ENCODE measurements around the gene IRAK2. TPM values are rescaled to one million over a fixed set of nuclear protein-coding genes. Genes with fewer than 3 reads are reported as not detected.
"Not testable (repeated sequence)": the region's sequence is repeated elsewhere in the genome, so short reads cannot be mapped to it uniquely, and the experiment has no call there.

The IRAK2 gene
- total RNA-seq, 2 donors from 2014 or later: 1.0 to 2.6 TPM

DNA sequence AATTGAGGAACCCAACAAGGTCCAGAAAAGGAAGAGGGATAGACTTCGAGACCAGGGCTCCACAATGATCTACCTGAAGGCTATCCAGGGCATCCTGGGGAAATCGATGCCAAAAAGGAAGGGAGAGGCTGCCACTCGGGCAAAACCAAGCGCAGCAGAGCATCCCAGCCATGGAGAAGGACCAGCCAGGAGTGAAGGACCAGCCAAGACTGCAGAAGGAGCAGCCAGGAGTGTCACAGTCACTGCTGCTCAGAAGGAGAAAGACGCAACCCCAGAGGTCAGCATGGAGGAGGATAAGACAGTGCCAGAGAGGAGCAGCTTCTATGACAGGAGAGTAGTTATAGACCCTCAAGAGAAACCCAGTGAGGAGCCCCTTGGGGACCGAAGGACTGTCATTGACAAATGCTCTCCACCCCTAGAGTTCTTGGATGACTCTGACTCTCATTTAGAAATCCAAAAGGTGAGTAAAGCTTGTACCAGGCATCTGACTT, 95.5 kb downstream of the IRAK2 start:
- no peak for DNase-seq
- no peaks in the 10 kb centered on the region for H3K9me3 ChIP-seq
- H3K27ac ChIP-seq: no peak overlapping the region
- intact Hi-C loops (cut with DNase I): no loop called here
- H3K36me3 ChIP-seq: no peaks in the 10 kb centered on the region
- H3K27me3 ChIP-seq: no peaks in the 10 kb centered on the region
- H3K4me3 ChIP-seq: no peak overlapping the region
- no peaks in the 10 kb centered on the region for H3K4me1 ChIP-seq
- H3K9ac ChIP-seq (ENCODE audit: low read depth in 2 of 2, low read length in 2 of 2): no peak overlapping the region
- TF ChIP-seq, protein P1, sequence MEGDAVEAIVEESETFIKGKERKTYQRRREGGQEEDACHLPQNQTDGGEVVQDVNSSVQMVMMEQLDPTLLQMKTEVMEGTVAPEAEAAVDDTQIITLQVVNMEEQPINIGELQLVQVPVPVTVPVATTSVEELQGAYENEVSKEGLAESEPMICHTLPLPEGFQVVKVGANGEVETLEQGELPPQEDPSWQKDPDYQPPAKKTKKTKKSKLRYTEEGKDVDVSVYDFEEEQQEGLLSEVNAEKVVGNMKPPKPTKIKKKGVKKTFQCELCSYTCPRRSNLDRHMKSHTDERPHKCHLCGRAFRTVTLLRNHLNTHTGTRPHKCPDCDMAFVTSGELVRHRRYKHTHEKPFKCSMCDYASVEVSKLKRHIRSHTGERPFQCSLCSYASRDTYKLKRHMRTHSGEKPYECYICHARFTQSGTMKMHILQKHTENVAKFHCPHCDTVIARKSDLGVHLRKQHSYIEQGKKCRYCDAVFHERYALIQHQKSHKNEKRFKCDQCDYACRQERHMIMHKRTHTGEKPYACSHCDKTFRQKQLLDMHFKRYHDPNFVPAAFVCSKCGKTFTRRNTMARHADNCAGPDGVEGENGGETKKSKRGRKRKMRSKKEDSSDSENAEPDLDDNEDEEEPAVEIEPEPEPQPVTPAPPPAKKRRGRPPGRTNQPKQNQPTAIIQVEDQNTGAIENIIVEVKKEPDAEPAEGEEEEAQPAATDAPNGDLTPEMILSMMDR (IDR thresholded peaks at IDR 0.05): no peak

DNA sequence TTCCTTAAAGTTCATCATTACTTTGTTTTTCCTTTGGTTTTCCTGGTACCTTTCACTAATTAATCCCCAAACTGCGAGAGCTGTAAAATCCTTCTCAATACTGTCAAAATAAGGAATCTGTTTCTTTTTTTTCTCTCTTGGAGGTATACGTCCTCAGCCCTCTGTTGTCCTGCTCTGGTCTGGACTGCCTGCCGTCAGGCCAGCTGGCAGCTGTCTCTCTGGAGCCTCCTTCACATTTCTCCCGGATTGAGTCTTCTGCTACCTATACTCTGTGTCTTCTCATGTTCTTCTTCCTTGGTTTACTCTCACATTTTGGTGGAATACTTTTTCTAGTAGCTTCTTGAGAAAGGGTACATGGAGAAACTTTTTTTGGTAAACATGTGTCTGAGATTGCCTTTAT, 97.3 kb downstream of the IRAK2 start:
- Histone ChIP-seq H3K27ac (no peak overlapping the region), H3K36me3 (no peaks in the 10 kb centered on the region), H3K27me3 (no peaks in the 10 kb centered on the region), H3K4me3 (no peak overlapping the region), H3K9ac (ENCODE audit: low read depth in 2 of 2, low read length in 2 of 2) (no peak overlapping the region), H3K9me3 (no peaks in the 10 kb centered on the region), H3K4me1 (no peaks in the 10 kb centered on the region)
- intact Hi-C loops (cut with DNase I): no loop called here
- no peak for DNase-seq
- TF ChIP-seq, protein P1 (IDR thresholded peaks at IDR 0.05): no peak

DNA sequence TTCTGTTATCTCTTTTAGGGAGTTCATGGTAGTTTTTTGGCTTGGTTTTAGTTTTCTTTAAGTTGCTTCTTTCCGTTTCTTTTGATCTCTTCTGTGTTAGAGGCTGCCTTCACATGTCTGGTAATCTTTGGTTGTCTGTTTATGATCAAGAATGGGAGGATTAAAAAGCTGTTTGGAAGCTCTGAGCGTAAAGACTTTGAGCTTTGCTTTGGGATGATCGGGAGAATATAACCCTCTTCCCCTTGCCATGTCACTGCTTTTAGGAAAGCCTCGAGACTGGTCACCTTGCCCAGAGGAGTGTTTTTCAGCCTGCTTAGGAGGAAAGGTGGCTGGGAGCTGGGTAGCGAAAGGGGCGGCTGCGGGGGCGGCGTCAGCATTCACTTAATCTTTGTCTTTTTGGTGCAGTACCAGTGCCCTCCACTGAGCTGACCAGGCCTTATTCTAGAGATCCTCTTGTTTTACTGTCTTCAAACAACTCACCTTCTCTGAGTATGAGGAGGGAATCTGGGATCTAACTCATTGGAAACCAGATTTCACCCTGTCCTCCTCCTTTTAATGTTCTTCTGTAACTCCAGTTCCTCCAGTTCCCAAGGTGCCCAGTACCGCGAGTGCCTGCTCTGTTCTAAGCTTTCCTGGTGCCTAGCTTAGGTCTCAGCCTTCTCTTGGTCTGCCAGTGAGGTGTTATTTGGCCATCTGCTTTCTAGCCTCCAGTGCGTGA, 99.1 kb downstream of the IRAK2 start:
- no peak for DNase-seq
- intact Hi-C loops (cut with DNase I): no loop called here
- peaks cover 2% of the 10 kb centered on the region for H3K36me3 ChIP-seq
- H3K27me3 ChIP-seq: no peaks in the 10 kb centered on the region
- no peaks in the 10 kb centered on the region for H3K9me3 ChIP-seq
- no peak overlapping the region for H3K9ac ChIP-seq (ENCODE audit: low read depth in 2 of 2, low read length in 2 of 2)
- TF ChIP-seq, protein P1 (IDR thresholded peaks at IDR 0.05): no peak
- H3K27ac ChIP-seq: no peak overlapping the region
- H3K4me3 ChIP-seq: no peak overlapping the region
- H3K4me1 ChIP-seq: no peaks in the 10 kb centered on the region

DNA sequence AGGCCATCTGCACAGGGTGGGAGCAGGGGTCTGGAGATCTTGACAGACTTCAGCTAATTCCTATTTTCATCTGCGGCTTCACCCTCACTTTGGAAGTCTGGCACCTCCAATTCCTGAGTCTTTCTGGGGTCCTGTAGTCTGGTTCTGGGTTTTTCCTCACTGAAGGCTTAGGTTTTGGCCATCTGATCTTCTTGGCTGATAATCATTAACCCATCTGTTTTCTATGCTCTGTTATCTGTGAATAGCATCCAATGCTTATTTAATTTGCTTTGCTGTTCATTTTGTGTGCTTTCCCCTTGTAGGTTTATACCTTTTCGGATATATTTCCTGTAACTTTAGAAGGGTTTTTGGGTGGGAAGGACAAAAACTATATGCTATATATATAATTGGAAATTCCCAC, 101.1 kb downstream of the IRAK2 start:
- peaks cover 18% of the 10 kb centered on the region for H3K36me3 ChIP-seq

DNA sequence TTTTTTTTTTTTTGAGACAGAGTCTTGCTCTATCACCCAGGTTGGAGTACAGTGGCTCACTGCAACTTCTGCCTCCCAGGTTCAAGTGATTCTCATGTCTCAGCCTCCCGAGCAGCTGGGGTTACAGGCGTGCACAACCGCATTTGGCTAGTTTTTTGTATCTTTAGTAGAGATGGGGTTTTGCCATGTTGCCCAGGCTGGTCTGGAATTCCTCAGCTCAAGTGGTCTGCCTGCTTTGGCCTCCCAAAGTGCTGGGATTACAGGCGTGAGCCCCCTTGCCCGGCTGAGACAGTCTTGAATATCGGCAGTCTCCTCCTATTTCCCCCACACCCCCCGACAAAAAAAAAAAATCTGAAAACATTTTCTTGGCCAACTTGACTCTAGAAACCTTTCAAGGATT, 102.2 kb downstream of the IRAK2 start:
- H3K36me3 ChIP-seq: peaks cover 20% of the 10 kb centered on the region
- DNase-seq; intact Hi-C loops (cut with DNase I); H3K9ac ChIP-seq (ENCODE audit: low read depth in 2 of 2, low read length in 2 of 2); H3K4me1 ChIP-seq; H3K27me3 ChIP-seq; H3K9me3 ChIP-seq; H3K4me3 ChIP-seq; H3K27ac ChIP-seq: not testable (repeated sequence)

More for the DNA sequence above, 101.1 kb downstream of the IRAK2 start:
- Histone ChIP-seq H3K4me1 (no peaks in the 10 kb centered on the region), H3K9me3 (no peaks in the 10 kb centered on the region), H3K27ac (no peak overlapping the region), H3K9ac (ENCODE audit: low read depth in 2 of 2, low read length in 2 of 2) (no peak overlapping the region), H3K4me3 (no peak overlapping the region), H3K27me3 (no peaks in the 10 kb centered on the region)
- TF ChIP-seq, protein P1 (IDR thresholded peaks at IDR 0.05): no peak
- no peak for DNase-seq
- intact Hi-C loops (cut with DNase I): no loop called here

DNA sequence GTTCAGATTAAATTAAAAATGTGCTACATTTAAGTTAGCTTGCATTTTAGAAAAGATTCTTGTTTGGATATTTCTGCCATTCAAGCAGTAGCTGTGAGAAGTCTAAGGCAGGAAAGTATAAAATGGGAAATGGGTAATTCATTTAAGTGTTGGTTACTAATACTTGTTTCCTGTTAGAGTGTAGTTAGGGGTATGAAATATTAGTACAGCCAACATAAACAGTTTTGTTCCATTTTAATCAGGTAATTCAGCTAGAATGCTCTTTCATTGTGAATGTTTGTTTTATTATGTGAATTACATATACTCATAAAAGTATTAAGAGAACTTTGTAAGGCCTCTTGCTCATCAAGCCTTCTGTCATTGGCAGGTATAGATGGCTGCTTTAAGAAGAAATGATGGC, 103.4 kb downstream of the IRAK2 start:
- DNase-seq: no peak
- intact Hi-C loops (cut with DNase I): no loop called here
- no peaks in the 10 kb centered on the region for H3K9me3 ChIP-seq

More for the DNA sequence above, 103.4 kb downstream of the IRAK2 start:
- Histone ChIP-seq H3K4me1 (no peaks in the 10 kb centered on the region), H3K4me3 (no peak overlapping the region), H3K9ac (ENCODE audit: low read depth in 2 of 2, low read length in 2 of 2) (no peak overlapping the region), H3K27me3 (no peaks in the 10 kb centered on the region), H3K36me3 (peaks cover 20% of the 10 kb centered on the region), H3K27ac (no peak overlapping the region)
- TF ChIP-seq, protein P1 (IDR thresholded peaks at IDR 0.05): no peak
